Urinary bladder (tissue), 4 donors: ENCODE measurements around the gene IGSF23. TPM values are rescaled to one million over a fixed set of nuclear protein-coding genes. Genes with fewer than 3 reads are reported as not detected.
"Not testable (repeated sequence)": the region's sequence is repeated elsewhere in the genome, so short reads cannot be mapped to it uniquely, and the experiment has no call there.

Experiments used
- DNase-seq: peaks from one replicate; pipeline ENCODE4 v3.0.0-alpha.2; 2015; ENCODE audit errors: extremely low spot score
- H3K27ac ChIP-seq: one replicate; pipeline ENCODE4 v1.5.1; 2013; ENCODE audit warnings: low read depth, mild to moderate bottlenecking, moderate library complexity
- H3K36me3 ChIP-seq: one replicate; pipeline ENCODE4 v1.6.1; 2013; ENCODE audit warnings: mild to moderate bottlenecking, moderate library complexity; ENCODE audit not compliant: insufficient read depth
- H3K4me1 ChIP-seq: one replicate; pipeline ENCODE4 v1.6.1; 2013; ENCODE audit warnings: mild to moderate bottlenecking, moderate library complexity; ENCODE audit not compliant: insufficient read depth
- H3K4me3 ChIP-seq: one replicate; pipeline ENCODE4 v1.5.1; 2013; ENCODE audit warnings: low read depth, low read length
- WGBS: extraction: QIAGEN DNeasy Blood & Tissue Kit; methylation state at CpG from one replicate; pipeline ENCODE4 v1.1.7; 2013; 5-methylcytosine and 5-hydroxymethylcytosine counted together
- polyA plus RNA-seq: library from polyadenylated mRNA; stranded (reverse); fragments of 200-250 nt; gene quantifications from one replicate; pipeline ENCODE4 v1.2.3, GENCODE V29; 2013
- total RNA-seq: library from RNA; depleted of rRNA; stranded (reverse); fragments of >200 nt; gene quantifications from one replicate; pipeline ENCODE4 v1.2.3, GENCODE V29; 2014
- donor health status: healthy with polysubstance abuse.
- donor health status: healthy.

The IGSF23 gene
- total and polyA plus RNA-seq, 2 donors = not detected

GRCh38 chr19:44593866-44594266 lies 19.5 kb upstream of the IGSF23 start:
- not testable (repeated sequence) for H3K36me3 ChIP-seq, H3K4me1 ChIP-seq, H3K4me3 ChIP-seq, DNase-seq, H3K27ac ChIP-seq
- WGBS = 23% methylated on average over 1 of the region's 1 CpG

GRCh38 chr19:44596428-44597130 lies 16.8 kb upstream of the IGSF23 start:
- Histone ChIP-seq H3K36me3 (no peaks in the 10 kb centered on the region), H3K4me1 (no peaks in the 10 kb centered on the region), H3K4me3 (no peak overlapping the region), H3K27ac (no peak overlapping the region)
- WGBS = 76% methylated on average over 10 of the region's 10 CpGs
- no peak for DNase-seq

DNA sequence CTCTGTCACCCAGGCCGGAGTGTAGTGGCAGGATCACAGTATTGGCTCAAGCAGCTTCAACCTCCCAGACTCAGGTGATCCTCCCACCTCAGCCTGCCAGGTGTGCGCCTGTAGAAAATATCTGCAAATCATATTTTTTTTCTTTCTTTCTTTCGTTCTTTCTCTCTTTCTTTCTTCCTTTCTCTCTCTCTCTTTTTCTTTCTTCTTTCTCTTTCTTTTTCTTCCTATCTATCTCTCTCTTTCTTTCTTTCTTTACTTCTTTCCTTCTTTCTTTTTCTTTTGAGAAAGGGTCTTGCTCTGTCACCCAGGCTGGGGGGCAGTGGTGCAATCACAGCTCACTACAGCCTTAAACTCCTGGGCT lies 16.3 kb upstream of the IGSF23 start:
- H3K27ac ChIP-seq = no peak overlapping the region
- no peaks in the 10 kb centered on the region for H3K36me3 ChIP-seq
- H3K4me3 ChIP-seq = no peak overlapping the region
- DNase-seq = no peak
- H3K4me1 ChIP-seq = no peaks in the 10 kb centered on the region
- 81% methylated on average over 3 of the region's 3 CpGs for WGBS

GRCh38 chr19:44598355-44598754 lies 15.0 kb upstream of the IGSF23 start:
- no peak for DNase-seq
- Histone ChIP-seq H3K4me3 (no peak overlapping the region), H3K4me1 (no peaks in the 10 kb centered on the region), H3K36me3 (no peaks in the 10 kb centered on the region), H3K27ac (no peak overlapping the region)

DNA sequence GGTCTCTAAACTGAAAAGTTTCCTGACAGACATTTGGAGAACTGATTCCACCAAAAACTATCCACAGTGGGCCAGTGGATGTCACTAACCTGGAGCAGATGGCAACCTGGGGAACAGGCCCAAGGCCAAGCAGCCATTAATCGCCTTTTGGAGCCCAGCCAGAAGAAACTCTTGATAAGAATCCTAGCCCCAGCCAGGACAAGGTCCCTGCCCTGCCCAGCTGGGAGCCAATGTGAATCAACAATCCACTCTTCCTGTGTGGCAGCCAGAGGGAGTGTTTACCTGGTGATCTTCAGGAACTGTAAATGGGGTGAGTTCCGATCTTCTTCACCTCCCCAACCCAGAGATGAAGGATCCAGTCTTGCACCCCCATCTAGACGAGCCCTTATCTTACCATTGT lies 14.5 kb upstream of the IGSF23 start:
- H3K36me3 ChIP-seq = no peaks in the 10 kb centered on the region
- DNase-seq = no peak
- WGBS = 76% methylated on average over 3 of the region's 3 CpGs
- H3K4me1 ChIP-seq = no peaks in the 10 kb centered on the region
- no peak overlapping the region for H3K4me3 ChIP-seq
- H3K27ac ChIP-seq = no peak overlapping the region

- no peaks in the 10 kb centered on the region for H3K36me3 ChIP-seq
- H3K4me3 ChIP-seq = no peak overlapping the region
- H3K27ac ChIP-seq = no peak overlapping the region
- no peaks in the 10 kb centered on the region for H3K4me1 ChIP-seq
- 57% methylated on average over 4 of the region's 4 CpGs for WGBS
- DNase-seq = no peak
These were observed 12.9 kb upstream of the IGSF23 start for GRCh38 chr19:44600466-44600865.

DNA sequence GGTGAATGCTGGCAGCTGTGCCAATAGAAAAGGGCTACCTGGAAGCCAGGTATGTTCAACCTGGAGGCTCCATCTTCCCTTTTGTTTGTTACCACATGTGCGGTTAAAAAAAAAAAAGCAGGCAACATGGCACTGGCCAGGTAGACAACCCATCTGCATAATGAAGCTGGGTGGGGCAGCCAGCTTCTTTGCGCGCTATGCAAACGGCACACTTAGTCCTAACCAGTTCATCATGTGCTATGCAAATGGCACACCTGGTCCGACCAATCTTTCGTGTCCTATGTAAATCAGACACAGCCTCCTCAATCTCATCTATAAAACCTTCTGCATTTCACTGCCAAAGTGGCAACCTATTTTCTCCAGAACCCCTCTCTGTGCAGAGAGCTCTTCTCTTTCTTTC lies 11.3 kb upstream of the IGSF23 start:
- no peaks in the 10 kb centered on the region for H3K4me1 ChIP-seq
- no peak overlapping the region for H3K4me3 ChIP-seq
- WGBS = 74% methylated on average over 6 of the region's 6 CpGs
- DNase-seq = no peak
- H3K27ac ChIP-seq = no peak overlapping the region
- no peaks in the 10 kb centered on the region for H3K36me3 ChIP-seq

DNA sequence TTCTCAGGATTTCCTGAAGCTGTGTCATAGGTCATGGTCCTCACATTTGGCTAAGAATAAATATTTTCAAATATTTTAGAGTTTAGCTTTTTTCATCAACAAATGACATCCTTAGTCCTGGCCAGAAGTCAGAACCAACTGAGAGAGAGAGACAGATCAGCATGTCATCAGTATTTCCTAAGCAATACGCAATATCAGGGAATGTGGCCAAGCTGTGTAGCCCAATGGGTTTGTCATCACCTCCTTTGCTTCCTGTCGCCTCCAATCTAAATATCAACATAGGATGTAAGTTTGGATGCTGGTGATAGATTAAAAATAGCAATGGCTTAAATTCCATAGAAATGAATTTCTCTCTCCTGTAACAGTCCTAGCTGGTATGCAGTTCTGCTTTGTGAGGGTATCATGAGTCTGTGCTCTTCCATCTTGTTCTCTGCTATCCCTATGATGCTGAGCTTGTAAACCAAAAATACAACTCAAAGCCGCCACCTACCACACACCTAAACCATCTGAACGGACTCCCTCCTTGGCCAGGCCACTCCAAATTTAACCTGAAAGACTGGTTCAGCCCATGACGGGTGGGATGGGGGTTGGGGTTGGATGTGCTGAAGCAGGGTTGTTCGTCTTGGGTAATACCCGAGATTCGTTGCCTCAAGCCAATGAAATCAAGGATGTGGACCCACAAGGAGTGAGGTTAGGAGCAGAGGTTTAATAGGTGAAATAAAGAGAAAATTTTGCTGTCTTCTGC lies 10.0 kb upstream of the IGSF23 start:
- Histone ChIP-seq H3K4me1 (no peaks in the 10 kb centered on the region), H3K4me3 (no peak overlapping the region), H3K36me3 (no peaks in the 10 kb centered on the region), H3K27ac (no peak overlapping the region)
- WGBS = 67% methylated on average over 8 of the region's 8 CpGs
- no peak for DNase-seq

DNA sequence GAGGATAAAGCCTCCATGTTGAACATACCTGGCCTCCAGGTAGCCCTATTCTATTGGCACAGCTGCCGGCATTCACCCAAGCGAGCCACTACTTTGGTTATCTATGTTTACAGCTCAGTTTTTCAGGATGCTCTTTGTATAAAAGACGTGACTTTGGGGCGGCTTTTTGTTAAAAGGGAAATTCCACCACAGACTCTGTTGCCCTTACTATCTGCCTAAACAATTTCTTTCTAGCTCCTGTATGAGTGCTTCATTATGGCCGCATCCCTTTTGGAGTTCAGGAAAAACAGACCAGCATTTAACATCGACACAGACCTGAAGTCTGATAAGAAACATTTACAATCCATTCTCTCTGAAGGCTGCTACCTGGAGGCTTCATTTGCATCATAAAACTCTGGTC lies 9.1 kb upstream of the IGSF23 start:
- Histone ChIP-seq H3K4me1 (no peaks in the 10 kb centered on the region), H3K4me3 (no peak overlapping the region), H3K27ac (no peak overlapping the region), H3K36me3 (no peaks in the 10 kb centered on the region)
- DNase-seq = no peak
- 47% methylated on average over 6 of the region's 6 CpGs for WGBS

GRCh38 chr19:44605547-44605946 lies 7.8 kb upstream of the IGSF23 start:
- H3K27ac ChIP-seq = no peak overlapping the region
- 68% methylated on average over 1 of the region's 1 CpG for WGBS
- no peaks in the 10 kb centered on the region for H3K36me3 ChIP-seq
- H3K4me3 ChIP-seq = no peak overlapping the region
- H3K4me1 ChIP-seq = no peaks in the 10 kb centered on the region
- DNase-seq = no peak

- DNase-seq = no peak
- 45% methylated on average over 2 of the region's 2 CpGs for WGBS
- Histone ChIP-seq H3K27ac (no peak overlapping the region), H3K4me3 (no peak overlapping the region), H3K36me3 (no peaks in the 10 kb centered on the region), H3K4me1 (no peaks in the 10 kb centered on the region)
These were observed 6.3 kb upstream of the IGSF23 start for GRCh38 chr19:44607049-44607448.

DNA sequence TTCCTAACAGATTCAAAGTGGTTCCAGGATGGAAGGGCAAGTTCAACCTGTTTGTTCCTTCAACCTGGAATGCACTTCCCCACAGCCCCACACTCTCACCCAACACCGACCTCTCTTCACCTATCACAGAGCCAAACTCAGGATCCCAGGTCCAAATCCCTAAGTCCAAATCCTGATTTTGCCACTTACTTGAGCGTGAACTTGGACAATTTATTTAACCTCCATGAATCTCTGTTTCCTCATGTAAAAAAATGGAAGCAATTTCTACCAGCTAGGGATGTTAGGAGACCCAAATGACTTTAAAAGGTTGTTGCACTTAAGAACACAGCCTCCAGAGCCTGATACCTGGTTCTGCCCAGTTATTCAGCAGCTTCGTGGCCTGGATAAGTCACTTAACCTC lies 5.4 kb upstream of the IGSF23 start:
- Histone ChIP-seq H3K4me3 (no peak overlapping the region), H3K4me1 (no peaks in the 10 kb centered on the region), H3K36me3 (no peaks in the 10 kb centered on the region), H3K27ac (no peak overlapping the region)
- WGBS = 71% methylated on average over 3 of the region's 3 CpGs
- no peak for DNase-seq

GRCh38 chr19:44608391-44608821 lies 5.0 kb upstream of the IGSF23 start:
- no peak overlapping the region for H3K27ac ChIP-seq
- WGBS = 44% methylated on average over 7 of the region's 7 CpGs
- DNase-seq = no peak

DNA sequence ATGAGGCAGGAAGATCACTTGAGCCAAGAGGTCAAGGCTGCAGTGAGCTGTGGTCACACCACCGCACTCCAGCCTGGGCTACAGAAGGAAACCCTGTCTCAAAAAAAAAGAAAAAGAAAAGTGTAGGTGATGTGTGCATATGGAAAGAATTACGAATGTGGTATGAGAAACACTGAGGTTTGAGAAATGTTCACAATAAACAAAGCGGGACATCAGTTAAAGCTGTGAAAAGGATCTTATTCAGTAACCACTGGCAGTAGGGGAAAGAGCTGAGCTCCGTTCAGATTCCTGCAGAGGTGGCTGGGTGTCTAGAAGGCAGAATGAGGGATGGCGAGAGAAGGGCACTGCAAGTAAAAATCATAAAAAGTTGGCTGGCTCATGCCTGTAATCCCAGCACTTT lies 4.1 kb upstream of the IGSF23 start:
- 81% methylated on average over 5 of the region's 5 CpGs for WGBS
- H3K27ac ChIP-seq = no peak overlapping the region
- no peak for DNase-seq
- no peaks in the 10 kb centered on the region for H3K36me3 ChIP-seq
- no peaks in the 10 kb centered on the region for H3K4me1 ChIP-seq
- H3K4me3 ChIP-seq = no peak overlapping the region

More at GRCh38 chr19:44608391-44608821, 5.0 kb upstream of the IGSF23 start:
- Histone ChIP-seq H3K4me1 (no peaks in the 10 kb centered on the region), H3K4me3 (no peak overlapping the region), H3K36me3 (no peaks in the 10 kb centered on the region)
